B cell (primary cell): ENCODE results near the gene CYP4F3.

Source experiments
- EZH2 ChIP-seq: IDR thresholded peaks from 2 replicates; pipeline ENCODE4 v1.6.1; 2012; ENCODE audit warnings: borderline replicate concordance, low read depth, mild to moderate bottlenecking, moderate library complexity, low read length; ENCODE audit not compliant: insufficient read depth, poor library complexity, severe bottlenecking
- TF ChIP-seq, protein P1 (sequence below): fragments of 200-600 bp; IDR thresholded peaks from one replicate; pipeline ENCODE4 v1.8.0; 2022; ENCODE audit warnings: antibody characterized with exemption, mild to moderate bottlenecking

DNA sequence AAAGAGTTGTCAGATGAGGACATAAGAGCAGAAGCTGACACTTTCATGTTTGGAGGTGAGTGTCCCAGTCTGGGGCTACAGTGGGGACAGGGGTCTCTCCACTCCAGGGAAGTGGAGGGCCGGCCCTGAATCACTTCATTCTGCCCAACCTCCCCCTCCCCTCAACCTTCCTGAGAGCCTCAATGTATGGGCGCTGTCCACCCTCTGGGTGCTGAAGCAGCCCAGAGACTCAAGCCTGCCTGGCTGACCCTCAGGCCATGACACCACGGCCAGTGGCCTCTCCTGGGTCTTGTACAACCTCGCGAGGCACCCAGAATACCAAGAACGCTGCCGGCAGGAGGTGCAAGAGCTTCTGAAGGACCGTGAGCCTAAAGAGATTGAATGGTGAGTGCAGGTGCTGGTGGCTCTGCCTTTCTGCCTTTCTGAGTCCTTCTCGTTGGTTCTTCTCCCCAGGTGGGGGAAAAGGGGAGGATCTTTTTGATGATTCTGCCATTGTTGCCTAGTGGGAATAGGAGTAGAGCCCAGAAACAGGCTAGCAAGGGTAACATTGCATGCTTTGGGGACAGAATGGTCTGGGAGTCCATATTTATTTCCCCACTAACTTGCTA lies 16.9 kb upstream of the CYP4F3 start:
- TF ChIP-seq, protein P1, sequence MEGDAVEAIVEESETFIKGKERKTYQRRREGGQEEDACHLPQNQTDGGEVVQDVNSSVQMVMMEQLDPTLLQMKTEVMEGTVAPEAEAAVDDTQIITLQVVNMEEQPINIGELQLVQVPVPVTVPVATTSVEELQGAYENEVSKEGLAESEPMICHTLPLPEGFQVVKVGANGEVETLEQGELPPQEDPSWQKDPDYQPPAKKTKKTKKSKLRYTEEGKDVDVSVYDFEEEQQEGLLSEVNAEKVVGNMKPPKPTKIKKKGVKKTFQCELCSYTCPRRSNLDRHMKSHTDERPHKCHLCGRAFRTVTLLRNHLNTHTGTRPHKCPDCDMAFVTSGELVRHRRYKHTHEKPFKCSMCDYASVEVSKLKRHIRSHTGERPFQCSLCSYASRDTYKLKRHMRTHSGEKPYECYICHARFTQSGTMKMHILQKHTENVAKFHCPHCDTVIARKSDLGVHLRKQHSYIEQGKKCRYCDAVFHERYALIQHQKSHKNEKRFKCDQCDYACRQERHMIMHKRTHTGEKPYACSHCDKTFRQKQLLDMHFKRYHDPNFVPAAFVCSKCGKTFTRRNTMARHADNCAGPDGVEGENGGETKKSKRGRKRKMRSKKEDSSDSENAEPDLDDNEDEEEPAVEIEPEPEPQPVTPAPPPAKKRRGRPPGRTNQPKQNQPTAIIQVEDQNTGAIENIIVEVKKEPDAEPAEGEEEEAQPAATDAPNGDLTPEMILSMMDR = no peak
- TF ChIP-seq EZH2 = no peak
